Measurements from ENCODE around the gene DAAM2. TPM values are rescaled to one million over a fixed set of nuclear protein-coding genes. Genes with fewer than 3 reads are reported as not detected.
A peak's percentile ranks its signal among the peaks of the same experiment; 100 is the strongest.

The DAAM2 gene
- total RNA-seq, 6 donors from 2014 or later, result 21.0 to 81.7 (median 31.9) TPM

GRCh38 chr6:39923394-39923793 is 131.2 kb downstream of the DAAM2 start:
- no peak overlapping the region for H3K4me3 ChIP-seq

GRCh38 chr6:39923861-39924260 is 131.7 kb downstream of the DAAM2 start:
- H3K4me1 ChIP-seq, result peaks cover 0 to 24% (median 11%) of the 10 kb centered on the region in 4 donors
- peak in 1 of 2 donors; percentile 1 for DNase-seq
- H3K36me3 ChIP-seq, result peaks cover 0 to 56% (median 23%) of the 10 kb centered on the region in 4 donors
- 75 to 86% methylated on average over 4 to 6 of the region's 6 CpGs for whole genome bisulfite sequencing, 2 donors
- TF ChIP-seq POLR2A (IDR thresholded peaks at IDR 0.05) (no peak), CTCF (IDR thresholded peaks at IDR 0.05) (no peak), EP300 (IDR thresholded peaks at IDR 0.05) (no peak), POLR2AphosphoS5 (IDR thresholded peaks at IDR 0.05) (no peak)
- ATAC-seq (ENCODE audit: low FRiP score in 2 of 2), result no peak
- H3K27ac ChIP-seq, result peak overlapping the region in 3 of 4 donors; percentile 22 to 49 (median 48)
- no peaks in the 10 kb centered on the region for H3K27me3 ChIP-seq
- no peak overlapping the region for H3K4me3 ChIP-seq
- H3K9me3 ChIP-seq, result no peaks in the 10 kb centered on the region

More at GRCh38 chr6:39923394-39923793, 131.2 kb downstream of the DAAM2 start:
- peak; percentile 61 to 84 for DNase-seq
- Histone ChIP-seq H3K27me3 (no peaks in the 10 kb centered on the region), H3K4me1 (peaks cover 0 to 24% (median 8%) of the 10 kb centered on the region in 4 donors), H3K9me3 (no peaks in the 10 kb centered on the region), H3K36me3 (peaks cover 0 to 56% (median 23%) of the 10 kb centered on the region in 4 donors), H3K27ac (peak overlapping the region in 3 of 4 donors; percentile 22 to 49 (median 48))
- WGBS, 2 donors, result 71 to 76% methylated on average over 2 to 5 of the region's 5 CpGs
- ATAC-seq (ENCODE audit: low FRiP score in 2 of 2), result peak; percentile 52 to 80
- TF ChIP-seq POLR2A (IDR thresholded peaks at IDR 0.05) (no peak), EP300 (IDR thresholded peaks at IDR 0.05) (peak in 1 of 4 donors; percentile 5)

GRCh38 chr6:39924283-39924682 is 132.1 kb downstream of the DAAM2 start:
- ATAC-seq (ENCODE audit: low FRiP score in 2 of 2) (no peak), DNase-seq (peak in 1 of 2 donors; percentile 3)
- Histone ChIP-seq H3K27ac (peak overlapping the region in 2 of 4 donors; percentile 22 to 48), H3K36me3 (peaks cover 0 to 56% (median 23%) of the 10 kb centered on the region in 4 donors), H3K9me3 (no peaks in the 10 kb centered on the region), H3K4me1 (peaks cover 0 to 24% (median 12%) of the 10 kb centered on the region in 4 donors), H3K4me3 (no peak overlapping the region), H3K27me3 (no peaks in the 10 kb centered on the region)
- 78 to 90% methylated on average over 6 of the region's 6 CpGs for WGBS, 2 donors
- TF ChIP-seq POLR2AphosphoS5 (IDR thresholded peaks at IDR 0.05) (no peak), EP300 (IDR thresholded peaks at IDR 0.05) (no peak), CTCF (IDR thresholded peaks at IDR 0.05) (no peak), POLR2A (IDR thresholded peaks at IDR 0.05) (no peak)

GRCh38 chr6:39925191-39925930 is 133.2 kb downstream of the DAAM2 start:
- TF ChIP-seq POLR2A (IDR thresholded peaks at IDR 0.05), result no peak
- TF ChIP-seq POLR2AphosphoS5 (IDR thresholded peaks at IDR 0.05), result no peak
- no peak for TF ChIP-seq CTCF (IDR thresholded peaks at IDR 0.05)
- no peak for TF ChIP-seq EP300 (IDR thresholded peaks at IDR 0.05)

GRCh38 chr6:39925931-39926290 is 133.7 kb downstream of the DAAM2 start:
- Histone ChIP-seq H3K27me3 (no peaks in the 10 kb centered on the region), H3K4me1 (peaks cover 9 to 34% (median 12%) of the 10 kb centered on the region in 4 donors), H3K27ac (no peak overlapping the region), H3K9me3 (no peaks in the 10 kb centered on the region), H3K4me3 (no peak overlapping the region), H3K36me3 (peaks cover 0 to 50% (median 22%) of the 10 kb centered on the region in 4 donors)
- no peak for DNase-seq
- no peak for ATAC-seq (ENCODE audit: low FRiP score in 2 of 2)
- WGBS, 2 donors, result 89 to 90% methylated on average over 3 of the region's 3 CpGs
- TF ChIP-seq POLR2A (IDR thresholded peaks at IDR 0.05) (no peak), POLR2AphosphoS5 (IDR thresholded peaks at IDR 0.05) (no peak), EP300 (IDR thresholded peaks at IDR 0.05) (no peak), CTCF (IDR thresholded peaks at IDR 0.05) (no peak)

More at GRCh38 chr6:39925191-39925930, 133.2 kb downstream of the DAAM2 start:
- ATAC-seq (ENCODE audit: low FRiP score in 2 of 2), result no peak
- H3K9me3 ChIP-seq, result no peaks in the 10 kb centered on the region
- peak; percentile 15 to 32 for DNase-seq
- peaks cover 0 to 56% (median 23%) of the 10 kb centered on the region in 4 donors for H3K36me3 ChIP-seq
- peaks cover 3 to 34% (median 12%) of the 10 kb centered on the region in 4 donors for H3K4me1 ChIP-seq
- H3K4me3 ChIP-seq, result no peak overlapping the region
- 89 to 96% methylated on average over 16 to 22 of the region's 22 CpGs for WGBS, 2 donors
- no peak overlapping the region for H3K27ac ChIP-seq
- no peaks in the 10 kb centered on the region for H3K27me3 ChIP-seq
